ENCODE measurements around the gene UGT1A3. TPM values are rescaled to one million over a fixed set of nuclear protein-coding genes. Genes with fewer than 3 reads are reported as not detected.

UGT1A3 gene
- total RNA-seq, 1 experiment from 2014 or later, result not detected

GRCh38 chr2:233772583-233772982, 43.7 kb downstream of the UGT1A3 start:
- H3K27me3 ChIP-seq (replicated peaks; ENCODE audit: insufficient read depth, low read depth, low read length, poor library complexity), result no peaks in the 10 kb centered on the region
- H3K4me1 ChIP-seq (ENCODE audit: insufficient read depth, low read length, poor library complexity, severe bottlenecking), result no peaks in the 10 kb centered on the region
- CTCF ChIA-PET, result no interaction called here
- no peak for DNase-seq (ENCODE audit: low spot score)
- no peak overlapping the region for H3K4me3 ChIP-seq (ENCODE audit: low read depth, low read length, poor library complexity, severe bottlenecking)
- POLR2A ChIA-PET (ENCODE audit: low non-redundant PET), result no interaction called here
- H3K9me3 ChIP-seq (ENCODE audit: low read depth, low read length, poor library complexity, severe bottlenecking), result no peaks in the 10 kb centered on the region
- intact Hi-C loops (cut with micrococcal nuclease; ENCODE audit: unreplicated experiment), result no loop called here
- H3K27ac ChIP-seq (ENCODE audit: low read depth, low read length, poor library complexity, severe bottlenecking), result no peak overlapping the region
- H3K36me3 ChIP-seq (ENCODE audit: insufficient read depth, low read length, poor library complexity, severe bottlenecking), result no peaks in the 10 kb centered on the region
- TF ChIP-seq EZH2 (IDR thresholded peaks at IDR 0.05; ENCODE audit: borderline replicate concordance, low read depth, low read length, poor library complexity, severe bottlenecking) (no peak), CTCF (conservative IDR thresholded peaks at IDR 0.05; ENCODE audit: low read depth, low read length) (no peak)
- BruUV-seq (replicated peaks), result no TSS peak

GRCh38 chr2:233773854-233774253, 45.0 kb downstream of the UGT1A3 start:
- ChIA-PET CTCF (no interaction called here), POLR2A (ENCODE audit: low non-redundant PET) (no interaction called here)
- H3K27ac ChIP-seq (ENCODE audit: low read depth, low read length, poor library complexity, severe bottlenecking), result no peak overlapping the region
- no peak overlapping the region for H3K4me3 ChIP-seq (ENCODE audit: low read depth, low read length, poor library complexity, severe bottlenecking)
- BruUV-seq (replicated peaks), result no TSS peak
- H3K4me1 ChIP-seq (ENCODE audit: insufficient read depth, low read length, poor library complexity, severe bottlenecking), result no peaks in the 10 kb centered on the region
- no peak for DNase-seq (ENCODE audit: low spot score)
- H3K9me3 ChIP-seq (ENCODE audit: low read depth, low read length, poor library complexity, severe bottlenecking), result no peaks in the 10 kb centered on the region
- no peaks in the 10 kb centered on the region for H3K27me3 ChIP-seq (replicated peaks; ENCODE audit: insufficient read depth, low read depth, low read length, poor library complexity)
- TF ChIP-seq EZH2 (IDR thresholded peaks at IDR 0.05; ENCODE audit: borderline replicate concordance, low read depth, low read length, poor library complexity, severe bottlenecking) (no peak), CTCF (conservative IDR thresholded peaks at IDR 0.05; ENCODE audit: low read depth, low read length) (no peak)
- H3K36me3 ChIP-seq (ENCODE audit: insufficient read depth, low read length, poor library complexity, severe bottlenecking), result no peaks in the 10 kb centered on the region
- intact Hi-C loops (cut with micrococcal nuclease; ENCODE audit: unreplicated experiment), result no loop called here

GRCh38 chr2:233775414-233775813, 46.6 kb downstream of the UGT1A3 start:
- Histone ChIP-seq H3K9me3 (ENCODE audit: low read depth, low read length, poor library complexity, severe bottlenecking) (no peaks in the 10 kb centered on the region), H3K36me3 (ENCODE audit: insufficient read depth, low read length, poor library complexity, severe bottlenecking) (no peaks in the 10 kb centered on the region), H3K27me3 (replicated peaks; ENCODE audit: insufficient read depth, low read depth, low read length, poor library complexity) (no peaks in the 10 kb centered on the region), H3K4me1 (ENCODE audit: insufficient read depth, low read length, poor library complexity, severe bottlenecking) (no peaks in the 10 kb centered on the region), H3K4me3 (ENCODE audit: low read depth, low read length, poor library complexity, severe bottlenecking) (no peak overlapping the region), H3K27ac (ENCODE audit: low read depth, low read length, poor library complexity, severe bottlenecking) (no peak overlapping the region)
- no peak for DNase-seq (ENCODE audit: low spot score)
- CTCF ChIA-PET, result no interaction called here
- TF ChIP-seq EZH2 (IDR thresholded peaks at IDR 0.05; ENCODE audit: borderline replicate concordance, low read depth, low read length, poor library complexity, severe bottlenecking) (no peak), CTCF (conservative IDR thresholded peaks at IDR 0.05; ENCODE audit: low read depth, low read length) (no peak)
- POLR2A ChIA-PET (ENCODE audit: low non-redundant PET), result no interaction called here
- BruUV-seq (replicated peaks), result no TSS peak
- intact Hi-C loops (cut with micrococcal nuclease; ENCODE audit: unreplicated experiment), result no loop called here

Measured in A673 (cell line).